ENCODE data around the gene TSHR.

Gene TSHR

DNA sequence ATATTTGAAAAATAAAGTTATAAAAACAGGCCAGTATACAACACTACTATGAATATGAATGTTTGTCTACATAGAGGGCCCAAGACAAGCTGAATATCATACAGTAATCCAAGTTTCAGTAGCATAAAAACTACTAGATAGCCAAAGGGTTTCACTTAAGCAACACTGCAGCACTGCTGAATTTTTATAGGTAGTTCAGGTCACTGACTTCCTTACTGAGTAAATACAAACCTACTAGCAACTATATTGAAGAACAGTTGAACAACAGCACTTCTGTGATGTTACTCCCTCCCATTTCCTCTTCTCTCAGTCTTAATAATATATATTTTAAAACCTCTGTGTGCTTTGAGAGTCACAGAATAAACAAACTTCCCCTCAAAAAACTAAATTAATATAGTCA lies 222.6 kb downstream of the TSHR start:
- Histone ChIP-seq H3K27me3 (ENCODE audit: insufficient read depth, poor library complexity, severe bottlenecking) (no peaks in the 10 kb centered on the region), H3K27ac (replicated peaks) (no peak overlapping the region), H3K4me3 (replicated peaks; ENCODE audit: insufficient read depth, low read length) (no peak overlapping the region)
- no peak for DNase-seq (ENCODE audit: low read depth in 1 of 2, low spot score in 1 of 2)
- TF ChIP-seq, protein P1, sequence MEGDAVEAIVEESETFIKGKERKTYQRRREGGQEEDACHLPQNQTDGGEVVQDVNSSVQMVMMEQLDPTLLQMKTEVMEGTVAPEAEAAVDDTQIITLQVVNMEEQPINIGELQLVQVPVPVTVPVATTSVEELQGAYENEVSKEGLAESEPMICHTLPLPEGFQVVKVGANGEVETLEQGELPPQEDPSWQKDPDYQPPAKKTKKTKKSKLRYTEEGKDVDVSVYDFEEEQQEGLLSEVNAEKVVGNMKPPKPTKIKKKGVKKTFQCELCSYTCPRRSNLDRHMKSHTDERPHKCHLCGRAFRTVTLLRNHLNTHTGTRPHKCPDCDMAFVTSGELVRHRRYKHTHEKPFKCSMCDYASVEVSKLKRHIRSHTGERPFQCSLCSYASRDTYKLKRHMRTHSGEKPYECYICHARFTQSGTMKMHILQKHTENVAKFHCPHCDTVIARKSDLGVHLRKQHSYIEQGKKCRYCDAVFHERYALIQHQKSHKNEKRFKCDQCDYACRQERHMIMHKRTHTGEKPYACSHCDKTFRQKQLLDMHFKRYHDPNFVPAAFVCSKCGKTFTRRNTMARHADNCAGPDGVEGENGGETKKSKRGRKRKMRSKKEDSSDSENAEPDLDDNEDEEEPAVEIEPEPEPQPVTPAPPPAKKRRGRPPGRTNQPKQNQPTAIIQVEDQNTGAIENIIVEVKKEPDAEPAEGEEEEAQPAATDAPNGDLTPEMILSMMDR (IDR thresholded peaks at IDR 0.05; ENCODE audit: insufficient read depth, low read length) = no peak

DNA sequence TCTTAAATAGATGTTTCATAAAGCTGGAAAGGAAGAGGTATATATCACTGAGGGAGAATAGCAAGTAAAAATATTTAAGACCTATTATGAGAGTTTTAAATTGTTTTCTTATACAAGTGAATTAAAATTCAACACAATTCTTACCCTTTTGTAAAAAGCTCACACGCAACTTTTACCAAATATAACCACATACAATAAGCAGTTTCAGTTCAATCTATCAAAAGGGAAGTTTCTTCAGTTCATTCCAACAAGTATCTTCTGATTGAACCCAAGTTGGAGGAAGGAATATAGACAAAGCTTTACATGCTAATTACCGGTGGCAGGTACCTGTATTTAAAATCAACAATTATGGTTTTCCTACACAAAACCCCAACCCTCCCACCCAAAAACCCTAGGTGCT lies 224.2 kb downstream of the TSHR start:
- H3K4me3 ChIP-seq (replicated peaks; ENCODE audit: insufficient read depth, low read length) = no peak overlapping the region
- DNase-seq (ENCODE audit: low read depth in 1 of 2, low spot score in 1 of 2) = no peak
- H3K27ac ChIP-seq (replicated peaks) = no peak overlapping the region
- TF ChIP-seq SPI1 (IDR thresholded peaks at IDR 0.05; ENCODE audit: borderline replicate concordance, low read depth) = no peak
- TF ChIP-seq, protein P1 (IDR thresholded peaks at IDR 0.05; ENCODE audit: insufficient read depth, low read length) = no peak
- TF ChIP-seq POLR2AphosphoS5 (IDR thresholded peaks at IDR 0.05; ENCODE audit: low read depth) = no peak
- no peak for TF ChIP-seq GABPA (IDR thresholded peaks at IDR 0.05; ENCODE audit: low read depth)
- no peaks in the 10 kb centered on the region for H3K27me3 ChIP-seq (ENCODE audit: insufficient read depth, poor library complexity, severe bottlenecking)

DNA sequence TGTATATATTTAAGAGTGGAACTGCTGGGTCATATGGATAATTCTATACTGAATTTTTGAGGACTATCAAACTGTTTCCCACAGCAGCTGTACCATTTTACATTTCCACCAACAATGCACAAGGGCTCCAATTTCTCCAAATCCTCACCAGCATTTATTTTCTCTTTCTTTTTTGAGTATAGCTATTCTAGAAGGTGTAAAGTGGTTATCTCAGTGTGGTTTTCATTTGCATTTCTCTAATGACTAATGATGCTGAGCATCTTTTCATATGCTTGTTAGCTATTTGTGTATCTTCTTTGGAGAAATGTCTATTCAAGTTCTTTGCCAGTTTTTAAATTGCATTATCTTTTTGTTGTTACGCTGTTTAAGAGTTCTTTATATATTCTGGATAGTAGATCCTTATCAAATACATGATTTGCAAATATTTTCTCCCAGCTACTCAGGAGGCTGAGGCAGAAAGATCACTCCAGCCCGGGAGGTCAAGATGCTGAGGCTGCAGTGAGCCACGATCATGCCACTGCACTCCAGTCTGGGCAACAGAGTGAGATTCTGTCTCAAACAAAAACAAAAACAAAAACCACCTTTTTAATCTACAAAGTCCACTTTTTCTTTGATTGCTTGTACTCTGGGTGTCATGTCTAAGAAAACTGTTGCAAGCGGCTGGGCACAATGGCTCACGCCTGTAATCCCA lies 232.6 kb downstream of the TSHR start:
- TF ChIP-seq SPI1 (IDR thresholded peaks at IDR 0.05; ENCODE audit: borderline replicate concordance, low read depth) (no peak), GABPA (IDR thresholded peaks at IDR 0.05; ENCODE audit: low read depth) (no peak), POLR2AphosphoS5 (IDR thresholded peaks at IDR 0.05; ENCODE audit: low read depth) (no peak)
- TF ChIP-seq, protein P2, sequence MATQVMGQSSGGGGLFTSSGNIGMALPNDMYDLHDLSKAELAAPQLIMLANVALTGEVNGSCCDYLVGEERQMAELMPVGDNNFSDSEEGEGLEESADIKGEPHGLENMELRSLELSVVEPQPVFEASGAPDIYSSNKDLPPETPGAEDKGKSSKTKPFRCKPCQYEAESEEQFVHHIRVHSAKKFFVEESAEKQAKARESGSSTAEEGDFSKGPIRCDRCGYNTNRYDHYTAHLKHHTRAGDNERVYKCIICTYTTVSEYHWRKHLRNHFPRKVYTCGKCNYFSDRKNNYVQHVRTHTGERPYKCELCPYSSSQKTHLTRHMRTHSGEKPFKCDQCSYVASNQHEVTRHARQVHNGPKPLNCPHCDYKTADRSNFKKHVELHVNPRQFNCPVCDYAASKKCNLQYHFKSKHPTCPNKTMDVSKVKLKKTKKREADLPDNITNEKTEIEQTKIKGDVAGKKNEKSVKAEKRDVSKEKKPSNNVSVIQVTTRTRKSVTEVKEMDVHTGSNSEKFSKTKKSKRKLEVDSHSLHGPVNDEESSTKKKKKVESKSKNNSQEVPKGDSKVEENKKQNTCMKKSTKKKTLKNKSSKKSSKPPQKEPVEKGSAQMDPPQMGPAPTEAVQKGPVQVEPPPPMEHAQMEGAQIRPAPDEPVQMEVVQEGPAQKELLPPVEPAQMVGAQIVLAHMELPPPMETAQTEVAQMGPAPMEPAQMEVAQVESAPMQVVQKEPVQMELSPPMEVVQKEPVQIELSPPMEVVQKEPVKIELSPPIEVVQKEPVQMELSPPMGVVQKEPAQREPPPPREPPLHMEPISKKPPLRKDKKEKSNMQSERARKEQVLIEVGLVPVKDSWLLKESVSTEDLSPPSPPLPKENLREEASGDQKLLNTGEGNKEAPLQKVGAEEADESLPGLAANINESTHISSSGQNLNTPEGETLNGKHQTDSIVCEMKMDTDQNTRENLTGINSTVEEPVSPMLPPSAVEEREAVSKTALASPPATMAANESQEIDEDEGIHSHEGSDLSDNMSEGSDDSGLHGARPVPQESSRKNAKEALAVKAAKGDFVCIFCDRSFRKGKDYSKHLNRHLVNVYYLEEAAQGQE (IDR thresholded peaks at IDR 0.05; ENCODE audit: insufficient replicate concordance, low read depth) = no peak
- TF ChIP-seq, protein P1 (IDR thresholded peaks at IDR 0.05; ENCODE audit: insufficient read depth, low read length) = no peak
- Histone ChIP-seq H3K27ac (replicated peaks) (no peak overlapping the region), H3K4me3 (replicated peaks; ENCODE audit: insufficient read depth, low read length) (no peak overlapping the region), H3K27me3 (ENCODE audit: insufficient read depth, poor library complexity, severe bottlenecking) (no peaks in the 10 kb centered on the region)
- DNase-seq (ENCODE audit: low read depth in 1 of 2, low spot score in 1 of 2) = no peak

DNA sequence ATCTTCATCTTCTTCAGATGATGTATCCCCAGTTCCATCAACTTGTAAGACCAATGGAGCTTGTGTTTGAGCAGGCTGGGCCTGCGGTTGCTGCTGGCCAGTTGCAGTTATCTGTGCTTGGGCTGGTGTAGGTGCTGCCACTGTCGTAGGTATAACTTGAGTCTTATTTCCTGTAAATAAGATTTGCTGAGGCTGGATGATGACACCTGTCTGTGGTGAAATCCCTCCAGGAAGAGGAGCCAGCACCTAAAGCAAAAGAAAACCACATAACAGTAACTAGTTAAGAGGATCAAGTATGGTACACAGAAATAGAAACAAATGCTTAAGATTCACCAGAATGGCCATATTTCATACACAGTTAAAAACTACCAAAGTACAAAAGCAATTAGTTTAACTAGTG lies 237.2 kb downstream of the TSHR start:
- Histone ChIP-seq H3K27me3 (ENCODE audit: insufficient read depth, poor library complexity, severe bottlenecking) (no peaks in the 10 kb centered on the region), H3K27ac (replicated peaks) (no peak overlapping the region), H3K4me3 (replicated peaks; ENCODE audit: insufficient read depth, low read length) (no peak overlapping the region)
- TF ChIP-seq POLR2AphosphoS5 (IDR thresholded peaks at IDR 0.05; ENCODE audit: low read depth) (no peak), SPI1 (IDR thresholded peaks at IDR 0.05; ENCODE audit: borderline replicate concordance, low read depth) (no peak), GABPA (IDR thresholded peaks at IDR 0.05; ENCODE audit: low read depth) (no peak)
- TF ChIP-seq, protein P1 (IDR thresholded peaks at IDR 0.05; ENCODE audit: insufficient read depth, low read length) = no peak
- TF ChIP-seq, protein P2 (IDR thresholded peaks at IDR 0.05; ENCODE audit: insufficient replicate concordance, low read depth) = no peak
- no peak for DNase-seq (ENCODE audit: low read depth in 1 of 2, low spot score in 1 of 2)

Measured in HL-60 (cell line).